Ascending aorta (tissue), 2 donors: ENCODE data around the gene C16orf54. TPM values are rescaled to one million over a fixed set of nuclear protein-coding genes. Genes with fewer than 3 reads are reported as not detected.
"Not testable (repeated sequence)": the region's sequence is repeated elsewhere in the genome, so short reads cannot be mapped to it uniquely, and the experiment has no call there.

Experiments used
- DNase-seq, 2 donors: peaks; one replicate each; pipeline ENCODE4 v3.0.0-alpha.2; 2019; ENCODE audit warnings: low spot score in 2 of 2
- H3K27ac ChIP-seq, 2 donors: fragments of 200-600 bp; sonication (generic); one replicate each; pipeline ENCODE4 v1.5.1; 2016 to 2017; ENCODE audit warnings: mild to moderate bottlenecking in 1 of 2
- H3K27me3 ChIP-seq: fragments of 200-600 bp; sonication (generic); one replicate; pipeline ENCODE4 v1.5.1; 2017
- H3K36me3 ChIP-seq, 2 donors: fragments of 200-600 bp; sonication (generic); one replicate each; pipeline ENCODE4 v1.5.1; 2016
- H3K4me1 ChIP-seq, 2 donors: fragments of 200-600 bp; sonication (generic); one replicate each; pipeline ENCODE4 v1.5.1; 2016 to 2017; ENCODE audit warnings: mild to moderate bottlenecking in 1 of 2
- H3K4me3 ChIP-seq, 2 donors: fragments of 200-600 bp; sonication (generic); one replicate each; pipeline ENCODE4 v1.5.1; 2016 to 2017; ENCODE audit warnings: mild to moderate bottlenecking in 1 of 2
- H3K9me3 ChIP-seq, 2 donors: fragments of 200-600 bp; sonication (generic); one replicate each; pipeline ENCODE4 v1.5.1; 2016
- intact Hi-C: fragments of 100-400 bp; cut with DNase I; formaldehyde crosslinking; loops from one replicate; pipeline ENCODE4 v1.15.1; 2023
- total RNA-seq: library from RNA; depleted of rRNA; stranded (reverse); fragments of >200 nt; gene quantifications from one replicate; pipeline ENCODE4 v1.1.0, GENCODE V29; 2016
- TF ChIP-seq, protein P1 (sequence below), 3 experiments: fragments of 200-600 bp in 2 of 3; fragments of 450-650 bp in 1 of 3; sonication (generic) in 2 of 3; IDR thresholded peaks; one replicate each; pipeline ENCODE4 v1.5.1; 2016 to 2019; ENCODE audit warnings: antibody characterized with exemption in 3 of 3, mild to moderate bottlenecking in 1 of 3, moderate library complexity in 1 of 3

Gene C16orf54
- total RNA-seq, 1 donor from 2014 or later, result 0.21 TPM

DNA sequence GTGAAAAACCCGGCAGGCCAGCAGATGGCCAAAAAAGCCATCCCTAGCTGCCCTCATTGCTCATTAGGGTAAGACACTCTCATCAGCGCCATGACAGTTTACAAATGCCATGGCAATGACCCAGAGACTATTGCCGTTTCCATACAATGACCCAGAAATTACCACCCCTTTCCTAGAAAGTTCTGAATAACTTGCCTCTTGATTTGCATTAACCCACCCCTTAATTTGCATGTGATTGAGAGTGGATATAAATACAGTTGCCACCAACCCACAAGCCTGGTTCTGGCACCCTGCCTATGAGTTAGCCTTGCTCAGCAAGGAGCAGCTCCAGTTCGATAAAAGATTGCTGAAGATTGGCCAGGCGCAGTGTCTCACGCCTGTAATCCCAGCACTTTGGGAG is 16.1 kb upstream of the C16orf54 start:
- no peaks in the 10 kb centered on the region for H3K9me3 ChIP-seq
- H3K4me1 ChIP-seq, result no peaks in the 10 kb centered on the region
- TF ChIP-seq, protein P1, sequence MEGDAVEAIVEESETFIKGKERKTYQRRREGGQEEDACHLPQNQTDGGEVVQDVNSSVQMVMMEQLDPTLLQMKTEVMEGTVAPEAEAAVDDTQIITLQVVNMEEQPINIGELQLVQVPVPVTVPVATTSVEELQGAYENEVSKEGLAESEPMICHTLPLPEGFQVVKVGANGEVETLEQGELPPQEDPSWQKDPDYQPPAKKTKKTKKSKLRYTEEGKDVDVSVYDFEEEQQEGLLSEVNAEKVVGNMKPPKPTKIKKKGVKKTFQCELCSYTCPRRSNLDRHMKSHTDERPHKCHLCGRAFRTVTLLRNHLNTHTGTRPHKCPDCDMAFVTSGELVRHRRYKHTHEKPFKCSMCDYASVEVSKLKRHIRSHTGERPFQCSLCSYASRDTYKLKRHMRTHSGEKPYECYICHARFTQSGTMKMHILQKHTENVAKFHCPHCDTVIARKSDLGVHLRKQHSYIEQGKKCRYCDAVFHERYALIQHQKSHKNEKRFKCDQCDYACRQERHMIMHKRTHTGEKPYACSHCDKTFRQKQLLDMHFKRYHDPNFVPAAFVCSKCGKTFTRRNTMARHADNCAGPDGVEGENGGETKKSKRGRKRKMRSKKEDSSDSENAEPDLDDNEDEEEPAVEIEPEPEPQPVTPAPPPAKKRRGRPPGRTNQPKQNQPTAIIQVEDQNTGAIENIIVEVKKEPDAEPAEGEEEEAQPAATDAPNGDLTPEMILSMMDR (IDR thresholded peaks at IDR 0.05), result no peak
- H3K27me3 ChIP-seq, result no peaks in the 10 kb centered on the region
- no peaks in the 10 kb centered on the region for H3K36me3 ChIP-seq
- no peak for DNase-seq
- no peak overlapping the region for H3K4me3 ChIP-seq
- no peak overlapping the region for H3K27ac ChIP-seq
- intact Hi-C loops, result no loop called here

DNA sequence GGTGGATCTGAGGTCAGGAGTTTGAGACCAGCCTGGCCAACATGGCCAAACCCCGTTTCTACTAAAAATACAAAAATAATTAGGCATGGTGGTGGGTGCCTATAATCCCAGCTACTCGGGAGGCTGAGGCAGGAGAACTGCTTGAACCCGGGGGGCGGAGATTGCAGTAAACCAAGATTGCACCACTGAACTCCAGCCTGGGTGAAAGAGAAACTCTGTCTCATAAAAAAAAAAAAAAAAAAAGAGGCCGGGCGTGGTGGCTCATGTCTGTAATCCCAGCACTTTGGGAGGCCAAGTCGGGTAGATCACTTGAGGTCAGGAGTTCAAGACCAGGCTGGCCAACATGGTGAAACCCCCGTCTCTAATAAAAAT is 15.5 kb upstream of the C16orf54 start:
- H3K27ac ChIP-seq, H3K4me1 ChIP-seq, H3K36me3 ChIP-seq, H3K4me3 ChIP-seq, H3K9me3 ChIP-seq, intact Hi-C loops, DNase-seq, H3K27me3 ChIP-seq: not testable (repeated sequence)

DNA sequence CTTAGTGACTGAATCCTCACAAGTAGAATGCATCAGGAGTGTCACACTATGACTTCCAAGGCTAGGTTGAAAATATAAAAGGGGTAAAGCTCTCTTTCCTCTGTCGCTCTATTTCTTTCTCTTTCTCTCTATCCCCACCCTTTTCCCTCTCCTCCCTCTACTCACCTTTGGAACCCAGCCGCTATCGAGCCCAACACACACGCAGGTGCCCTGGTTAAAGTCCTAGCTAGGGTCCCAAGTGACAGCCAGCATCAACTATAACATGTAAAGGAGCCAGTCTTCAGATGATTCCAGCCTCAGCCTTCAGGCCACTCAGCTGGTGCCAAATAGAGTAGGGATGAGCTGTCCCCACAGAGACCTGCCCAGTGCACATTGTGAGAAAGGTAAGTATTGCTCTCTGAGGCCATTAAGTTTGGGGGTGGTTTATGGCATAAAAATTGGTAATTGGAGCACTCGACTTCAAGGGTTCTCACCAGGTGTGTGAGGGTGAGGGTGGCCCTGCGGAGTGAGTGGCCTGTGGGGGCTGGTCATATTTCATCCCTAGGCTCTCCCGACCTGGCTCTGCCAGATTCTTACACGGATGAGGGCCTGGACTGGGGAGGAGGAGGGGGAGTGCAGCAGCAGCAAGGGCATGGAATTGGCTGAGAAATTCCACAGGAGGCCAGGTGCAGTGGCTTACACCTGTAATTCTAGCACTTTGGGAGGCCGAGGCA is 14.9 kb upstream of the C16orf54 start:
- Histone ChIP-seq H3K4me1 (no peaks in the 10 kb centered on the region), H3K36me3 (no peaks in the 10 kb centered on the region), H3K27ac (no peak overlapping the region), H3K27me3 (no peaks in the 10 kb centered on the region), H3K9me3 (no peaks in the 10 kb centered on the region), H3K4me3 (no peak overlapping the region)
- intact Hi-C loops, result no loop called here
- TF ChIP-seq, protein P1 (IDR thresholded peaks at IDR 0.05), result no peak
- no peak for DNase-seq

DNA sequence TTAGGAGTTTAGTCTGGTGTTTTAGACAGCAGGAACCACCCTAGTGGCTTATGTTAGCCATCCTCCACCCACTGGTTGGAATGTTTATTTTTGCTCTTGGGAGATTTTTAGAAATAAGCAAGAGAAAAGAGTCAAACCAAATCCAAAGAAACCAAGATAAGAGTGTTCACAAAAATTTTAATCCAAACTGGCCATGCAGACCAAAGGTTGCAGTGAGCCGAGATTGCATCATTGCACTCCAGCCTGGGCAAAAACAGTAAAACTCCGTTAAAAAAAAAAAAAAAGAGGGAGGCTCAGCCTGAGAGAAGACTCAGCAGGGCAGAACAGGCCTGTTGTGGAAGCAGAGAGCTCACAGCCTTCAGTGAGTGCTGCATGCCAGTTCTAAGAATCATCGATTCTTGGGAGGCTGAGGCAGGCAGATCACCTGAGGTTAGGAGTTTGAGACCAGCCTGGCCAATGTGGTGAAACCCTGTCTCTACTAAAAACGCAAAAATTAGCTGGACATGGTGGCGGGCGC is 12.2 kb upstream of the C16orf54 start:
- no peak for DNase-seq
- intact Hi-C loops, result no loop called here
- no peaks in the 10 kb centered on the region for H3K4me1 ChIP-seq
- H3K27me3 ChIP-seq, result no peaks in the 10 kb centered on the region
- no peaks in the 10 kb centered on the region for H3K9me3 ChIP-seq
- H3K27ac ChIP-seq, result peak overlapping the region in 1 of 2 donors; percentile 22
- TF ChIP-seq, protein P1 (IDR thresholded peaks at IDR 0.05), result no peak
- no peaks in the 10 kb centered on the region for H3K36me3 ChIP-seq
- no peak overlapping the region for H3K4me3 ChIP-seq

DNA sequence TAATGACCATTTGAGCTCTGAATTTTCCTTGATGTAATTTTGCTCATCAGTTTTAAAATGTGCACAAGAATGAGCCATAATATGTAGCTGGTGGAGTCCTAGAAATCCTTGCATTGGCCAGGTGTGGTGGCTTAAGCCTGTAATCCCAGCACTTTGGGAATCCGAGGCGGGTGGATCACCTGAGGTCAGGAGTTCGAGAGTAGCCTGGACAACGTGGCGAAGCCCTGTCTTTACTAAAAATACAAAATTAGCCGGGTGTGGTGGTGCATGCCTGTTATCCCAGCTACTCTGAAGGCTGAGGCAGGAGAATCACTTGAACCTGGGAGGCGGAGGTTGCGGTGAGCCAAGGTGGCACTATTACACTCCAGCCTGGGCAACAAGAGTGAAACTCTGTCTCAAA is 11.3 kb upstream of the C16orf54 start:
- H3K9me3 ChIP-seq, H3K27ac ChIP-seq, H3K36me3 ChIP-seq, H3K4me3 ChIP-seq, H3K4me1 ChIP-seq, intact Hi-C loops, H3K27me3 ChIP-seq, DNase-seq: not testable (repeated sequence)

DNA sequence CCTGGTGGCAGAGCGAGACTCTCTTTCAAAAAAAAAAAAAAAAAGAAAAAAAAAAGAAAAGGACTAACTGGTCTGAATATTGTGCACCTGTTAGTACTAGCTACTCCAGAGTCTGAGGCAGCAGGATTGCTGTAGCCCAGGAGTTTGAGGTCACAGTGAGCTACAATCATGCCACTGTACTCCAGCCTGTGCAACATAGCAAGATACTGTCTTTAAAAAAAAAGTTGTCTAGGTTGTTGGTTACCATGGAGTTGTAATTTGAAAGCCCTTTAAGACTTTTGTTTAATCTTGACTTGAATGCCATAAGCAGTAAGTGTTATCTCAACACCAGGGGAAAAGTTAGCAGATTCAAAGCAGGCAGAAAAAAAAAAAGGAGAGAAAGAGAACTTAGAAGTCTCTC is 10.9 kb upstream of the C16orf54 start:
- no peak for DNase-seq
- intact Hi-C loops, result no loop called here
- no peak overlapping the region for H3K27ac ChIP-seq
- H3K4me3 ChIP-seq, result no peak overlapping the region
- TF ChIP-seq, protein P1 (IDR thresholded peaks at IDR 0.05), result no peak
- no peaks in the 10 kb centered on the region for H3K36me3 ChIP-seq
- no peaks in the 10 kb centered on the region for H3K9me3 ChIP-seq
- H3K27me3 ChIP-seq, result no peaks in the 10 kb centered on the region
- H3K4me1 ChIP-seq, result no peaks in the 10 kb centered on the region

DNA sequence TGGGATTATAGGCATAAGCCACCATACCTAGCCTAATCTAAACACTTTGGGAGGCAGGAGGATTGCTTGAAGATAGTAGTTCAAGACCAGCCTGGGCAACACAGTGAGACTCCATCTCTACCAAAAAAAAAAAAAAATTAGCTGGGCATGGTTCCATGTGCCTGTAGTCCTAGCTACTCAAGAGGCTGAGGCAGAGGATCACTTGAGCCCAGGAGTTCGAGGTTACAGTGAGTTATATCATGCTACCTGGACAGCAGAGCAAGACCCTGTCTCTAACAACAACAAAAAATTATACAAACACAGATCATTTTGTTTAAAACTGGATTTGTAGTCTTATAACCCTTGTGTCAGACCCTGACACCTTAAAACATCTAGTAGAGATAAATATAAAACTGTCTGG is 7.7 kb upstream of the C16orf54 start:
- no peaks in the 10 kb centered on the region for H3K27me3 ChIP-seq

DNA sequence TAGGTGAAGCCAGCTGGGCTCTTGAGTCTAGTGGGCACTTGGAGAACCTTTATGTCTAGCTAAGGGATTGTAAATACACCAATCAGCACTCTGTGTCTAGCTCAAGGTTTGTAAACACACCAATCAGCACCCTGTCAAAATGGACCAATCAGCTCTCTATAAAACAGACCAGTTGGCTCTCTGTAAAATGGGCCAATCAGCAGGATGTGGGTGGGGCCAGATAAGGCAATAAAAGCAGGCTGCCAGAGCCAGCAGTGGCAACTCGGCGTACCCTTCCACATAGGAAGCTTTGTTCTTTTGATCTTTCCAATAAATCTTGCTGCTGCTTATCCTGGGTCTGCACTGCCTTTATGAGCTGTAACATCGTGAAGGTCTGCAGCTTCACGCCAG is 3.0 kb upstream of the C16orf54 start:
- H3K36me3 ChIP-seq, H3K4me3 ChIP-seq, intact Hi-C loops, H3K27ac ChIP-seq, H3K27me3 ChIP-seq, H3K4me1 ChIP-seq, H3K9me3 ChIP-seq, DNase-seq: not testable (repeated sequence)

More for the DNA sequence above, 7.7 kb upstream of the C16orf54 start:
- Histone ChIP-seq H3K36me3 (no peaks in the 10 kb centered on the region), H3K27ac (no peak overlapping the region), H3K4me1 (no peaks in the 10 kb centered on the region), H3K9me3 (no peaks in the 10 kb centered on the region), H3K4me3 (no peak overlapping the region)
- intact Hi-C loops, result no loop called here
- no peak for DNase-seq
- TF ChIP-seq, protein P1 (IDR thresholded peaks at IDR 0.05), result no peak
